Stomach (tissue), 4 donors: ENCODE data around the gene OR1B1.

ENCODE experiments used
- CTCF ChIP-seq, 7 experiments: fragments of 450-650 bp in 4 of 7; fragments of 200-600 bp in 3 of 7; sonication (generic) in 3 of 7; IDR thresholded peaks; one replicate each; pipeline ENCODE4 v1.5.1; 2016 to 2019; ENCODE audit warnings: antibody characterized with exemption in 7 of 7, control low read depth in 2 of 7, mild to moderate bottlenecking in 1 of 7
- POLR2A ChIP-seq, 4 donors: fragments of 450-650 bp; IDR thresholded peaks; one replicate each; pipeline ENCODE4 v1.6.1; 2016; ENCODE audit warnings: antibody characterized with exemption in 4 of 4, control low read depth in 2 of 4, mild to moderate bottlenecking in 1 of 4, moderate library complexity in 1 of 4
- POLR2AphosphoS5 ChIP-seq, 3 donors: sonication (generic); formaldehyde crosslinking; IDR thresholded peaks; one replicate each; pipeline ENCODE4 v1.6.1; 2016; ENCODE audit warnings: antibody characterized with exemption in 3 of 3

GRCh38 chr9:122642226-122642625 lies 15.2 kb downstream of the OR1B1 start:
- TF ChIP-seq POLR2A (IDR thresholded peaks at IDR 0.05) (no peak), CTCF (IDR thresholded peaks at IDR 0.05) (no peak), POLR2AphosphoS5 (IDR thresholded peaks at IDR 0.05) (no peak)
